CMK (cell line): Measurements from ENCODE around the gene THSD7A.

Experiments used
- DNase-seq: peaks from one replicate; pipeline ENCODE4 v3.0.0-alpha.2; 2010; ENCODE audit warnings: low read depth

The THSD7A gene

DNA sequence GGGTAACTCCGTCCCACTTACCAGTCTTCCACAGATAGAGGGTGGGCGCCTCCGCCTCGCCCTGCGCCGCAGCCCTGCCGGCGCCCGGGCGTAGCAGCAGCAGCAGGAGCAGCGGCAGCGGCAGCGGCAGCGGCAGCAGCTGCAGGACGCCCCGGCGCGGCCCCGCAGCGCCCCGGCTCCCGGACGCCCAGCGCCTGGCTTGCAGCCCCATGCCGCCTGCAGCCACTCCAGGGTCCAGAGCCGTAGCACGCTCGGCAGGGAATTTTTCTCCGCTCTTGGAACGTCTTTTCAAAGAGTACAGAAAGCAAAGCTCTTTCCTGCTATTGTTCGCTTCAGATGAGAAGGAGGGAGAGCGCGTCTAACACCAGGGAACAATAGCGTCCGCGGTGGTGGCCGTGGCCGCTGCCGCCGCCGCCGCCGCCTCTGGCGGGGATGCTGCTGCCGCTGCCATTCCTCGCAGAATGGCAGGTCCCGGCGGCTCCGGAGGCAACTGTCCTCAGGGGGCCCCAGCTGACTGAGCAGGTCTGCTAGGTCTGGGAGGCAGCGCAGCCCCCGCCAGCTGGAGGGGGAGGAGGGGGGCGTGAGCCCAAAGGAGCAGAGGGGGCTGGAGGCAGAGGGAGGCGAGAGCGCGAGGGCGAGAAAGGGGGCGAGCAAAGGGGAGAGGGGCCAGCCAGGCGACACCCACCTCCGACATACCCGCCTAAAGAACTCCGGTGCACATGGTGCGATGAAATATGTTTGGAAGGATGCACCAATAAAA is at the start of gene THSD7A:
TSS of gene THSD7A (minus strand) at position 463 of the 760 bp plus-strand sequence. CDS start at position 211, 252 bp downstream.
- DNase-seq = no peak

DNA sequence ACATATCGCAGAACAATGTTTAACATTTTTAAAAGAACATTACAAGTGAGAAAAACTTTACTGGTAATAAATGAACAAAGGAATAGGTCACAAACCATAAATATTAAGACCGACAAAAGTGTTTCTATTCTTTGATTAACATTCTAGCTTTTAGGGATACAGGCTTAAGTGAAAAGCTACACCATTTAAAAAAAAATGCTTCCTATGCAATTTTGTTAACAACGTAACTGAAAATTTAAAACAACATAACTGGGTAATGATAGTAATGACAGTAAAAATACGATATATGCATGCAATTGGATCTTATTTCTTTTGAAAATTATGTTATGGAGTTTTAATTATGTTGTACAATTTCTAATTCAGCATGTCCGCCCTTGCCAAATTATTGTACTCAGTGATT is 49.7 kb upstream of the THSD7A start:
- no peak for DNase-seq

- no peak for DNase-seq
Measured at GRCh38 chr7:11875635-11876034, 43.6 kb upstream of the THSD7A start.

DNA sequence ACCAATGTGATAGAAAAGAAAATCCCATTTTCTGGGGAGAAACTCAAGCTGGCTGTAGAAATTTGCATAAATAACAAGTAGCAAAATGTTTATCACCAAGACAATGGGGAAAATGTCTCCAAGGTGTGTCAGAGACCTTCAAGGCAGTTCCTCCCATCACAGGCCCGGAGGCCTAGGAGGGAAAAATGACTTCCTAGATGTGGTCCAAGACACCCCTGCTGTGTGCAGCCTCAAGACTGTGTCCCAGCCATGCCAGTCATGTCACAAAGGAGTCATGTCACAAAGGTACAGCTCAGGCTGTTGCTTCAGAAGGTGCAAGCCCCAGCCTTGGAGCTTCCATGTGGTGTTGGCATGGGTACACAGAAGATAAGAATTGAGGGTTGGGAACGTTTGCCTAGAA is 33.7 kb upstream of the THSD7A start:
- DNase-seq = no peak

GRCh38 chr7:11858622-11859302 is 26.8 kb upstream of the THSD7A start:
- no peak for DNase-seq

- no peak for DNase-seq
Measured at GRCh38 chr7:11858026-11858425, 26.0 kb upstream of the THSD7A start.

- DNase-seq = no peak
Measured at GRCh38 chr7:11848251-11848650, 16.3 kb upstream of the THSD7A start.

DNA sequence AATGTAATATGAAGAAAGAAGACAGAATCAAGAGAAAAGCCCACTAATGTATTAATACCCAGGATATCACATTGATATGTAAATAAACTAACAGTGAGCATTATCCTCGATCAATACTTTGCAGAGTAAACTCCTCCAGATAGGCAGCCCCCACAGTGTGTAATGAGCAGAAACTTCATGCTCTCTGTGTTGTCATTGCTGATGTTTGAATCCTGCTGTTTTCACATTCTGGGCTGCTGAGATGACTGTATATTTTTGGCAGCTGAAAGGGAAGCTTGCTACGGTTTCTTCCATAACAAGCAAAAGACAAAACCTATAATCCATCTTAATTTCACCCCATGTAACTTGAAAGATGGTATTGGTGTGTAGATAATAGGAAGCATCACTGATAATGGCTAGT is 15.3 kb upstream of the THSD7A start:
- no peak for DNase-seq

DNA sequence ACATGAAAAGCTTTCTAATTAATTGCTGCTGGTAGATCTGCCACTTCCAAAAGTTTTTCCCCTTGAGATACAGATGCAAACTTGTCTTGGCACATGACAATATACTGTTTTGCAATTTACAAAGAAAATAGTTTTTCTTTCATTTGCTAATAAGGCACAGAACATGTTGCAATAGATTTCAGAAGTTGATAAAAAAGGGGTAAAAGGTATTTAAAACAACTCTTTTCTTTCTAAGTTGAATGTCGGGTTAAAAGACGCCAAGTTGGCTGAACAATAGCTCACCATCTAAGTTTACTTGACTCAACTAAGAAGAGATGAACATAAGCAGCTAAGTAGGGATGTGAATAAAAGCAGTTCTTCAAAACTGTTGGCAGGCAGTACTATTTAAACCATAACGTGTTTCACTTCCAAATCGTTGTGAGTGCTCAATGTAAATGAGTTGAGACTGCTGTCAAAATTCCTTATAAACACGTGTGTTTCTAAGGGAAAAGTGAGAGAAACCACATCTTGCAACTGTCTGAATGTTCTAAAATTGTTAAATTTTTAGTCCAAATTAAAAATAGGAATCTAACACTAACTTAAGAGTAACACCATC is 14.5 kb upstream of the THSD7A start:
- no peak for DNase-seq

- no peak for DNase-seq
Measured at GRCh38 chr7:11843113-11843765, 11.2 kb upstream of the THSD7A start.

- no peak for DNase-seq
Measured at GRCh38 chr7:11841657-11842056, 9.7 kb upstream of the THSD7A start.

DNA sequence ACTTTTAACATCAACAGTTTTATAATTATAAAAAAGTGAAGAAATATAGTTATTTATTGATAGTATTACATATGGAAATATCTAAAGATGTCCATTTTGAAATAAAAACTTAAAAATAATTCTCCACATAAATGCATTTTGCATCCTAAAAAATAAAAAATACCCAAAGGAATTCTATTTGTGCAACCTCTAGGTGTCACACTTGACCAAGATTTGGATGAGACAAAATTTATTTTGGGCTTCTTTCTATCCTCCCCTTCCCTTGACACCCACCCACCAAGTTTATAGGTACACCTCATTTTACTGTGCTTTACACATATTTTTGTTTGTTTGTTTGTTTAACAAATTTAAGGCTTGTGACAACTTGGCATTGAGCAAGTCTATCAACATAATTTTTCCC is 3.3 kb upstream of the THSD7A start:
- DNase-seq = no peak

GRCh38 chr7:11833431-11833830 is 1.4 kb upstream of the THSD7A start:
- DNase-seq = no peak

- no peak for DNase-seq
Measured at GRCh38 chr7:11831156-11831735, 752 bp downstream of the THSD7A start.

- DNase-seq = no peak
Measured at GRCh38 chr7:11830582-11831155, 1.3 kb downstream of the THSD7A start.

- no peak for DNase-seq
Measured at GRCh38 chr7:11829954-11830353, 2.0 kb downstream of the THSD7A start.

GRCh38 chr7:11819947-11820346 is 12.1 kb downstream of the THSD7A start:
- no peak for DNase-seq

- no peak for DNase-seq
Measured at GRCh38 chr7:11819271-11819670, 12.7 kb downstream of the THSD7A start.

DNA sequence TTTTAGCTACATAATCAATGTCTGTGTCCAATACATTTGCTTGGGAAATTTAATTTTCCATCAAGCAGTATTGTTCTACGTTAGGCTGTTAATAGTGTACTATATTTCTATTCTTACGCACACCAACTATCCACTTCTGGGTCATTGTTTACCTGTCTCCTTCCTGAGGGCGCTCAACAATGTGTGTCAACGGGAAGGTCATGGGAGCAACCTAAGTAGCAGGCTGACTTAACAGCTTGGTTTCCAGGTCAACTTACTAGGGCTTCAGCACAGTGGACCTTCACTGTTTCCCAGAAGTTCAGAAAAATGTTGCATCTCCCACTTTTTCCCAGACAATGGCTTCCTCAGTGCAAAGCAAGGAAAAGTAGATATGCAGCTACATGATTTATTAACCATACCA is 13.7 kb downstream of the THSD7A start:
- no peak for DNase-seq

DNA sequence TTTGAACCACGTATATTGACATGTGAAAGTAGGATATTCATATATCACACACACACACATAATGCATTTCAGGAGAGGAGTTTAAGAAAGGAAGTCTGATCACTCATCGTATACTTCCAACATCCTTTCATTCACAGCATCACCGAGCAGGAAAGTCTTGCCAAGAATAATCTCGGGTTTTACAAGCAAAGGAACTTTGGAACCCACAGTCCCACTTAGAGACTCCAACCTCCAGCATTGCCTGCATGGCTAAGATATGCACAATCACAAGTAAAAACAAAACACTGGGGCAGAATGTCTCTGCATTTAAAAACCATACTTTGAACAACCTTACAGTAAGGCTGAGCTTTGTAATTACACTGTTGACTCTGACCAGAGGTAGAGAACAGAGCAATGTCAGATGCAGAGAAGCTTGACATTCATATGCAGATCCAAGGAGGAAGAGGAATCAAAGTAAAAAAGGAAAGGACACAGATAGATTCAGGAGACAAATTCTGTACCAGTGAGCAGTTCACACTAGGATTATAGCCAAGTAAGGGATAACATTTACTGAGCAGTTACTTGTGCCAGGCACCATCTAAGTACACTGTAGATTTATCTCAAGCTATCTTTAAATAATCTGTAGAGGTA is 14.8 kb downstream of the THSD7A start:
- DNase-seq = no peak

- DNase-seq = no peak
Measured at GRCh38 chr7:11811709-11812108, 20.3 kb downstream of the THSD7A start.
